Smooth muscle cell (in vitro differentiated cells): ENCODE data around the gene COL6A3. TPM values are rescaled to one million over a fixed set of nuclear protein-coding genes. Genes with fewer than 3 reads are reported as not detected.
A peak's percentile ranks its signal among the peaks of the same experiment; 100 is the strongest.

Source experiments
- DNase-seq: peaks from one replicate; lab custom pipeline; 2025; ENCODE audit not compliant: unreplicated experiment; lab: John Stamatoyannopoulos, UW
- H2AFZ ChIP-seq: fragments of 200-600 bp; sonication (generic); 2 replicates; pipeline ENCODE4 v1.6.0; 2016; ENCODE audit warnings: antibody characterized with exemption, low read depth, mild to moderate bottlenecking
- H3F3A ChIP-seq: fragments of 200-600 bp; sonication (generic); 2 replicates; pipeline ENCODE4 v1.6.0; 2017; ENCODE audit warnings: antibody characterized with exemption, low read depth
- H3K27ac ChIP-seq: fragments of 200-600 bp; sonication (generic); 2 replicates; pipeline ENCODE4 v1.5.1; 2016; ENCODE audit warnings: low read depth, mild to moderate bottlenecking
- H3K27me3 ChIP-seq: fragments of 200-600 bp; sonication (generic); 2 replicates; pipeline ENCODE4 v1.6.1; 2016; ENCODE audit warnings: low read depth, mild to moderate bottlenecking
- H3K36me3 ChIP-seq: fragments of 200-600 bp; sonication (generic); 2 replicates; pipeline ENCODE4 v1.5.1; 2016; ENCODE audit warnings: low read depth
- H3K4me1 ChIP-seq: fragments of 200-600 bp; sonication (generic); 2 replicates; pipeline ENCODE4 v1.5.1; 2016; ENCODE audit warnings: low read depth
- H3K4me2 ChIP-seq: fragments of 200-600 bp; sonication (generic); 2 replicates; pipeline ENCODE4 v1.6.0; 2016; ENCODE audit warnings: mild to moderate bottlenecking
- H3K4me3 ChIP-seq: fragments of 200-600 bp; sonication (generic); 2 replicates; pipeline ENCODE4 v1.5.1; 2016; ENCODE audit warnings: mild to moderate bottlenecking
- H3K79me2 ChIP-seq: fragments of 200-600 bp; sonication (generic); 2 replicates; pipeline ENCODE4 v1.6.0; 2016; ENCODE audit warnings: low read depth, mild to moderate bottlenecking
- H3K9ac ChIP-seq: fragments of 200-600 bp; sonication (generic); 2 replicates; pipeline ENCODE4 v1.6.0; 2016; ENCODE audit warnings: low read depth
- H3K9me3 ChIP-seq: fragments of 200-600 bp; sonication (generic); replicated peaks from 2 replicates; pipeline ENCODE4 v1.5.1; 2016; ENCODE audit warnings: low read depth
- H4K20me1 ChIP-seq: fragments of 200-600 bp; sonication (generic); 2 replicates; pipeline ENCODE4 v1.6.0; 2016; ENCODE audit warnings: low read depth
- WGBS: methylation state at CpG from one replicate; pipeline ENCODE4 v1.1.7; 2016; ENCODE audit warnings: low lambda C conversion rate; 5-methylcytosine and 5-hydroxymethylcytosine counted together
- polyA plus RNA-seq: library from polyadenylated mRNA; unstranded; fragments of >200 nt; fragmentation: Nextera tagmentation; extraction: Ambion mirVana; gene quantifications from 2 replicates; pipeline ENCODE4 v1.2.1, GENCODE V29; 2016
- total RNA-seq: library from RNA; depleted of rRNA; stranded (reverse); fragments of >200 nt; gene quantifications from 2 replicates; pipeline ENCODE4 v1.2.3, GENCODE V29; 2014
- TF ChIP-seq, protein P1 (sequence below): fragments of 200-600 bp; sonication (generic); IDR thresholded peaks from 2 replicates; pipeline ENCODE4 v1.5.1; 2017; ENCODE audit warnings: borderline replicate concordance, mild to moderate bottlenecking, antibody characterized with exemption; ENCODE audit not compliant: insufficient read depth, poor library complexity, severe bottlenecking

The COL6A3 gene
- total and polyA plus RNA-seq, 2 experiments from 2014 or later = 888 to 1,708 TPM

DNA sequence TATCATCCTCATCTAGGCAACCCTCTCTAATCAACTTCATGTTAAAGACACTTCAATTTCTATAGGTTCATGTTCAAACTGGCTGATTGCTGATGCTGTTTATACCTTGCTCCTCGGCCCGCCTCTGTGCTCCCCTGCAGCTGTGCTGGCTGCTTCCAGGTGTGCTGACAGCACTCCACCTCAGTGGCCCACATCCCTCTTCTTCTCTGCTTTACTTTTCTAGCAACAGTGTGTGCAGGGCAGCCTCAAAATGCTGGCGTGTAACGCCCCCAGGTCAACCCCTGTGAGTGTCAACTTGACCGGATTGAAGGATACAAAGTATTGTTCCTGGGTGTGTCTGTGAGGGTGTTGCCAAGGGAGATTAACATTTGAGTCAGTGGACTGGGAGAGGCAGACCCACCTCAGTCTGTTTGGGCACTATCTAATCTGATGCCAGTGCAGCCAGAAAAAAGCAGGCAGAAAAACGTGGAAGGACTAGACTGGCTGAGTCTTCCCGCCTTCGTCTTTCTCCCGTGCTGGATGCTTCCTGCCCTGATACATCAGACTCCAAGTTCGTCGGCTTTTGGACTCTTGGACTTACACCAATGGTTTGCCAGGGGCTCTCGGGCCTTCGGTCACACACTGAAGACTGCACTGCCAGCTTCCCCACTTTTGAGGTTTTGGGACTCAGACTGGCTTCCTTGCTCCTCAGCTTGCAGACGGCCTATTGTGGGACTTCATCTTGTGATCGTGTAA is 94.7 kb downstream of the COL6A3 start:
- TF ChIP-seq, protein P1, sequence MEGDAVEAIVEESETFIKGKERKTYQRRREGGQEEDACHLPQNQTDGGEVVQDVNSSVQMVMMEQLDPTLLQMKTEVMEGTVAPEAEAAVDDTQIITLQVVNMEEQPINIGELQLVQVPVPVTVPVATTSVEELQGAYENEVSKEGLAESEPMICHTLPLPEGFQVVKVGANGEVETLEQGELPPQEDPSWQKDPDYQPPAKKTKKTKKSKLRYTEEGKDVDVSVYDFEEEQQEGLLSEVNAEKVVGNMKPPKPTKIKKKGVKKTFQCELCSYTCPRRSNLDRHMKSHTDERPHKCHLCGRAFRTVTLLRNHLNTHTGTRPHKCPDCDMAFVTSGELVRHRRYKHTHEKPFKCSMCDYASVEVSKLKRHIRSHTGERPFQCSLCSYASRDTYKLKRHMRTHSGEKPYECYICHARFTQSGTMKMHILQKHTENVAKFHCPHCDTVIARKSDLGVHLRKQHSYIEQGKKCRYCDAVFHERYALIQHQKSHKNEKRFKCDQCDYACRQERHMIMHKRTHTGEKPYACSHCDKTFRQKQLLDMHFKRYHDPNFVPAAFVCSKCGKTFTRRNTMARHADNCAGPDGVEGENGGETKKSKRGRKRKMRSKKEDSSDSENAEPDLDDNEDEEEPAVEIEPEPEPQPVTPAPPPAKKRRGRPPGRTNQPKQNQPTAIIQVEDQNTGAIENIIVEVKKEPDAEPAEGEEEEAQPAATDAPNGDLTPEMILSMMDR = no peak
- 80% methylated on average over 15 of the region's 15 CpGs for WGBS
- H3K9ac ChIP-seq = no peak overlapping the region

DNA sequence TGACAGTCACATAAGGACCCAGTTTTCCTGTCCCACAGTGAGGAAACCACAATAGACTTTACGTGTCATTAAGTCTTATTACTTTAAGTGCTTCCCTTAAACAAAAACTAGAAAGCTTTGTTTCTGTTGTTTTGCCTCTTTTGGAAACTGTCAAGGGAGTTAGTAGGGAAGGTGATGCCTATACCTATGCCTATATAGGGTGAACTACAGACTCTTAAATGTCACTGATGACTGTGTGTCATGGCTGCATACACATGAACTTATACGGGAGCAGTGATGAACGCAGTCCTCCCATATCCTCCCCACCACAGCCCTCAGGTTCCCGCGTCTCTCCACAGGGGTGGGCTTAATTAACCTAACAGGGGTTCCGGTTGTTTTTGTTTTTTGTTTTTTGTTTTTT is 97.6 kb downstream of the COL6A3 start:
- TF ChIP-seq, protein P1 = no peak
- no peaks in the 10 kb centered on the region for H3K27me3 ChIP-seq
- peak overlapping the region; percentile 34 for H3K9ac ChIP-seq
- WGBS = 74% methylated on average over 6 of the region's 6 CpGs
- peaks cover 9% of the 10 kb centered on the region for H3K4me1 ChIP-seq
- H3K36me3 ChIP-seq = no peaks in the 10 kb centered on the region
- H3K4me2 ChIP-seq = peak overlapping the region; percentile 6
- no peaks in the 10 kb centered on the region for H4K20me1 ChIP-seq
- H3F3A ChIP-seq = peaks cover 54% of the 10 kb centered on the region
- no peaks in the 10 kb centered on the region for H3K79me2 ChIP-seq
- H3K27ac ChIP-seq = peak overlapping the region; percentile 91
- H3K4me3 ChIP-seq = no peak overlapping the region
- no peaks in the 10 kb centered on the region for H3K9me3 ChIP-seq
- DNase-seq = no peak
- no peak overlapping the region for H2AFZ ChIP-seq

More for the DNA sequence above, 94.7 kb downstream of the COL6A3 start:
- H4K20me1 ChIP-seq = no peaks in the 10 kb centered on the region
- H3K4me3 ChIP-seq = no peak overlapping the region
- no peak overlapping the region for H3K4me2 ChIP-seq
- H3K36me3 ChIP-seq = no peaks in the 10 kb centered on the region
- DNase-seq = no peak
- H3K27me3 ChIP-seq = no peaks in the 10 kb centered on the region
- peak overlapping the region; percentile 91 for H3K27ac ChIP-seq
- no peaks in the 10 kb centered on the region for H3K9me3 ChIP-seq
- peaks cover 9% of the 10 kb centered on the region for H3K4me1 ChIP-seq
- H3F3A ChIP-seq = peaks cover 70% of the 10 kb centered on the region
- no peak overlapping the region for H2AFZ ChIP-seq
- no peaks in the 10 kb centered on the region for H3K79me2 ChIP-seq

DNA sequence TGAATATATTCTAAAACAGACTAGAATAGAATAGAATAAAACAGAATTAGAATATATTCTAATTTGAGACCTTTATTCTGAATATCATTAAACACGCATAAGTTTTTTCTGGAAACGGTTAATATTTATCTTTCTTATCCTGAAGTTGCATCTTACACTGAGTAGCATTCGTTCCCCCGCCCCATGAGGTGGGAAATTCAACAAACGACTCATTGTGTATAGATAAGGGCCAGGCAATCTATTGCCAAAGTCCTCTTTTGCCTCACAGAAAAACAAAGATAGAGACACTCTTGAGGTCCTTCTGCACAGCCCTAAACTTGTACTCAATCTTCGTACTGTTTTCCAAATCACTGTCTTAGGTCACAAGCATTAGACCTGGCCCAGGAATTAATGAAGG is 98.1 kb downstream of the COL6A3 start:
- H3K9ac ChIP-seq = peak overlapping the region; percentile 34
- DNase-seq = no peak

More for the DNA sequence above, 98.1 kb downstream of the COL6A3 start:
- H3K36me3 ChIP-seq = no peaks in the 10 kb centered on the region
- H2AFZ ChIP-seq = no peak overlapping the region
- H3K27ac ChIP-seq = peak overlapping the region; percentile 91
- no peaks in the 10 kb centered on the region for H3K27me3 ChIP-seq
- 31% methylated on average over 6 of the region's 6 CpGs for WGBS
- H3K4me1 ChIP-seq = peaks cover 12% of the 10 kb centered on the region
- TF ChIP-seq, protein P1 = no peak
- no peaks in the 10 kb centered on the region for H3K9me3 ChIP-seq
- H3F3A ChIP-seq = peaks cover 52% of the 10 kb centered on the region
- no peaks in the 10 kb centered on the region for H3K79me2 ChIP-seq
- no peak overlapping the region for H3K4me3 ChIP-seq
- peak overlapping the region; percentile 6 for H3K4me2 ChIP-seq
- no peaks in the 10 kb centered on the region for H4K20me1 ChIP-seq
